CD4-positive, alpha-beta T cell treated with Interleukin-15 for 1 hour (primary cell): ENCODE results near the gene NEAT1.

ENCODE experiments used
- DNase-seq: peaks from one replicate; pipeline ENCODE4 v3.0.0-alpha.2; 2020

NEAT1 gene

GRCh38 chr11:65422633-65423515 lies at the start of gene NEAT1:
NEAT1 (plus strand) TSS chr11:65422798.
- peak; percentile 94 for DNase-seq

GRCh38 chr11:65373839-65374580 lies 48.6 kb upstream of the NEAT1 start:
- DNase-seq = no peak

- DNase-seq = no peak
These were observed 47.6 kb upstream of the NEAT1 start for GRCh38 chr11:65375012-65375411.

- no peak for DNase-seq
These were observed 46.4 kb upstream of the NEAT1 start for GRCh38 chr11:65376138-65376713.

GRCh38 chr11:65377036-65377435 lies 45.6 kb upstream of the NEAT1 start:
- no peak for DNase-seq

GRCh38 chr11:65377777-65378176 lies 44.8 kb upstream of the NEAT1 start:
- no peak for DNase-seq

GRCh38 chr11:65378208-65378927 lies 44.2 kb upstream of the NEAT1 start:
- DNase-seq = peak; percentile 56

- DNase-seq = no peak
These were observed 43.5 kb upstream of the NEAT1 start for GRCh38 chr11:65378928-65379638.

- no peak for DNase-seq
These were observed 42.7 kb upstream of the NEAT1 start for GRCh38 chr11:65379698-65380459.

- no peak for DNase-seq
These were observed 42.0 kb upstream of the NEAT1 start for GRCh38 chr11:65380460-65381119.

- peak; percentile 53 for DNase-seq
These were observed 40.9 kb upstream of the NEAT1 start for GRCh38 chr11:65381716-65382032.

- peak; percentile 93 for DNase-seq
These were observed 40.4 kb upstream of the NEAT1 start, which contains the start of gene SLC25A45 for GRCh38 chr11:65382033-65382803. SLC25A45 (minus strand) TSS chr11:65382646; CDS start chr11:65381951, 695 bp downstream.

- DNase-seq = no peak
These were observed 39.7 kb upstream of the NEAT1 start for GRCh38 chr11:65382804-65383368.

- no peak for DNase-seq
These were observed 38.8 kb upstream of the NEAT1 start for GRCh38 chr11:65383778-65384177.

- DNase-seq = no peak
These were observed 38.2 kb upstream of the NEAT1 start for GRCh38 chr11:65384301-65384889.

- peak; percentile 92 for DNase-seq
These were observed 36.1 kb upstream of the NEAT1 start, which contains the start of gene FRMD8 for GRCh38 chr11:65386307-65387140. FRMD8 (plus strand) TSS chr11:65386637; CDS start chr11:65387037, 400 bp downstream.

GRCh38 chr11:65388731-65389130 lies 33.9 kb upstream of the NEAT1 start:
- no peak for DNase-seq

- no peak for DNase-seq
These were observed 33.2 kb upstream of the NEAT1 start for GRCh38 chr11:65389294-65389980.
